ENCODE results near the gene HS3ST6.
"Not testable (repeated sequence)": the region's sequence is repeated elsewhere in the genome, so short reads cannot be mapped to it uniquely, and the experiment has no call there.

The HS3ST6 gene

DNA sequence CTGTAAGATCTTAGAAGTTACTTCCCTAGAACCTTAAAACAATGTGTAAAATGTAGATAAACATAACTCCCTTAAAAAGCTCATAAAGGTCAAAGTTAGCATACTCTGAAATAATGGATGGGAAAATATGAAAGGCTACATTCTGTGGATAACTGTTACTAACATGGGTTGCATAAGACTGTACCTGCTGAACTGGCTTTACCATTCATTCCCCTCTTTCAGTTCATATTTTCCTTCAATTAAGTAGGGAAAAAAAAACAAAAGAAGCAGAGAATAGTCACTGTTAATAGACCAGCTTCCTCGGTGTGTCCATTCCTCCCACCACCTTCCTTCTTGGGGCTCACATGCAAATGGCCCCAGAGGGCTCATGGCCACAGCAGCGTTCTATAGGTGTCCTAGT is 38.7 kb downstream of the HS3ST6 start:
- Histone ChIP-seq H3K4me2 (no peak overlapping the region), H3K9ac (no peak overlapping the region), H3K27ac (no peak overlapping the region), H4K20me1 (no peaks in the 10 kb centered on the region), H3K4me3 (no peak overlapping the region), H3K36me3 (no peaks in the 10 kb centered on the region), H3K4me1 (peaks cover 0 to 9% (median 0%) of the 10 kb centered on the region in 10 experiments; a peak in 4 of 20 replicates), H3K9me3 (replicated peaks in 1 of 11) (no peaks in the 10 kb centered on the region), H3K27me3 (no peaks in the 10 kb centered on the region)
- no peak for TF ChIP-seq Cebpa-rat (IDR thresholded peaks at IDR 0.05)

DNA sequence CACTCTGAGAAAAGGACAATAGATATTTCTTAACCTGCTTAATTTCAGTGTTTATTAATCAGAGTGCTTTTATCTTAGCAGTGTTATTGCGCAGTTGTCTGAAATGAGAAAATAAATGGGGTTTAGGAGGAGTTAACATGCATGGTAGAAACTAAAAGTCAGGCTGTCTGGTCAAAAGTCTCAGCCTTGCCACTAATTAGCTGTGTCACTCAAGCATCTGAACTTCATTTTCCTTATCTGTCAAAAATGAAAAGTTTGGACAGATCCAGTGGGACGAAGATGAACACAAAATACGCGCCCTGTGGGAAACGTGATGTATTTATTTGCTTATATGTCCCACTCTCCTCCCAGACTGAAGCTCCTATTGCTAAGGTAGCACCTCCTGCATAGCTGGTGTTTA is 40.0 kb downstream of the HS3ST6 start:
- Histone ChIP-seq H3K9me3 (replicated peaks in 1 of 11) (no peaks in the 10 kb centered on the region), H3K27ac (no peak overlapping the region), H4K20me1 (no peaks in the 10 kb centered on the region), H3K36me3 (no peaks in the 10 kb centered on the region), H3K4me2 (no peak overlapping the region), H3K4me1 (peaks cover 0 to 9% (median 0%) of the 10 kb centered on the region in 10 experiments; a peak in 4 of 20 replicates), H3K9ac (no peak overlapping the region), H3K4me3 (no peak overlapping the region), H3K27me3 (no peaks in the 10 kb centered on the region)
- TF ChIP-seq Cebpa-rat (IDR thresholded peaks at IDR 0.05), result no peak

DNA sequence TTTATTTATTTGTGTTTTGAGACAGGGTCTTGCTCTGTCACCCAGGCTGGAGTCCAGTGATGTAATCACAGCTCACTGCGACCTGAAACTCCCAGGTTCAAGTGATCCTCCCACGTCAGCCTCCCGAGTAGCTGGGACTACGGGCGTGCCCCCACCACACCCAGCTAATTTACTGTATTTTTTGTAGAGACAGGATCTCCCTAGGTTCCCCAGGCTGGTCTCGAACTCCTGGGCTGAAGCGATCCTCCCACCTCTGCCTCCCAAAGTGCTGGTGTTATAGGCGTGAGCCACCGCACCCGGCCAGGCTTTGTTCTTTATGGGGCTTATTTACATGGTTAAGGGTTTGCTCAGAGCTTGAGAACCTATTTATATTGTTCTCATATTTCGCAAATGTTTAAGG is 40.4 kb downstream of the HS3ST6 start:
- Histone ChIP-seq H3K9me3 (replicated peaks in 1 of 11) (no peaks in the 10 kb centered on the region), H3K4me1 (peaks cover 0 to 9% (median 0%) of the 10 kb centered on the region in 10 experiments; a peak in 4 of 20 replicates), H3K4me2 (no peak overlapping the region), H3K27ac (no peak overlapping the region), H3K9ac (no peak overlapping the region), H4K20me1 (no peaks in the 10 kb centered on the region), H3K27me3 (no peaks in the 10 kb centered on the region), H3K36me3 (no peaks in the 10 kb centered on the region), H3K4me3 (no peak overlapping the region)
- TF ChIP-seq Cebpa-rat (IDR thresholded peaks at IDR 0.05), result no peak

DNA sequence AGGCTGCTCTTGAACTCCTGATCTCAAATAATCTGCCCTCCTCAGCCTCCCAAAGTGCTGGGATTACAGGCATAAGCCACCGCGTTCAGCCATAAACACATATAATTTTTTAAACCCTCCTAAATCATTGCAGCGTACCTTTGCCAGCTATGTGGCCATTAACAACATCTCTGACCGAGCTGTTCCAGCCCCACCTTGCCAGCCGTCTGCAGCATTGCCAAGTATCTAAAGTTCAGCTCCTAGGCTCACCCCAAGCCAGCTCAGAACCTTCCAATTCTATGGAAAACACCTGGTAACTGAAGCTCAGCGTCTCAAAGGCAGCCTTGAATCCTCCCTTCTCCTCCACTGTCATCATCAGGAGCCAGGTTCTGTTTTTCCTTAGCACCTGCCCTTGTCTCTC is 41.1 kb downstream of the HS3ST6 start:
- Histone ChIP-seq H3K9me3 (replicated peaks in 1 of 11) (peaks cover 0 to 1% (median 0%) of the 10 kb centered on the region in 11 experiments; a peak in 2 of 22 replicates), H3K36me3 (no peaks in the 10 kb centered on the region), H3K27ac (no peak overlapping the region), H4K20me1 (no peaks in the 10 kb centered on the region), H3K4me2 (no peak overlapping the region), H3K4me1 (peaks cover 0 to 9% (median 0%) of the 10 kb centered on the region in 10 experiments; a peak in 4 of 20 replicates), H3K9ac (no peak overlapping the region; a peak in 1 of 22 replicates), H3K4me3 (no peak overlapping the region), H3K27me3 (no peaks in the 10 kb centered on the region)
- TF ChIP-seq Cebpa-rat (IDR thresholded peaks at IDR 0.05), result no peak

DNA sequence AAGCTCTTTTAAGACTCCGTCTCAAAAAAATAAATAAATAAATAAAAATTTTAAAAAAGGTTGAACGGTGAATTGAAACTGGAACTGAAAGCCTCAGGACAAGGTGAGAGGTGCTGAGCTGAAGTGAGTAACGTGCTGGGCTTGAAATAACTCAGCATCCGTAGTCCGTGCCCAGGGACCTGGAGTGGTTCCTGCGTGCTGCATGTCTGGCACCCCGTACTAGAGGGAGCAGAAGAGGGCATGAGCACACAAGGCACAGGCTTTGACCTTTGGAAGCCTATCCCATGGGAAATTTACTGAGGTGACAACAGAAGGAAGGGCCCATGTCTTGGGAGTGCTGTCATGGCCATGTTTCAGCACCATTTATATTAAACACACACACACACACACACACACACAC is 41.7 kb downstream of the HS3ST6 start:
- H3K4me3 ChIP-seq, result no peak overlapping the region
- no peak overlapping the region for H3K9ac ChIP-seq
- no peak overlapping the region for H3K27ac ChIP-seq
- no peaks in the 10 kb centered on the region for H3K27me3 ChIP-seq
- peaks cover 0 to 5% (median 0%) of the 10 kb centered on the region in 11 experiments; a peak in 3 of 22 replicates for H3K9me3 ChIP-seq (replicated peaks in 1 of 11)
- H4K20me1 ChIP-seq, result no peaks in the 10 kb centered on the region
- TF ChIP-seq Cebpa-rat (IDR thresholded peaks at IDR 0.05), result no peak
- no peak overlapping the region for H3K4me2 ChIP-seq
- H3K4me1 ChIP-seq, result peaks cover 0 to 9% (median 0%) of the 10 kb centered on the region in 10 experiments; a peak in 4 of 20 replicates
- H3K36me3 ChIP-seq, result no peaks in the 10 kb centered on the region

DNA sequence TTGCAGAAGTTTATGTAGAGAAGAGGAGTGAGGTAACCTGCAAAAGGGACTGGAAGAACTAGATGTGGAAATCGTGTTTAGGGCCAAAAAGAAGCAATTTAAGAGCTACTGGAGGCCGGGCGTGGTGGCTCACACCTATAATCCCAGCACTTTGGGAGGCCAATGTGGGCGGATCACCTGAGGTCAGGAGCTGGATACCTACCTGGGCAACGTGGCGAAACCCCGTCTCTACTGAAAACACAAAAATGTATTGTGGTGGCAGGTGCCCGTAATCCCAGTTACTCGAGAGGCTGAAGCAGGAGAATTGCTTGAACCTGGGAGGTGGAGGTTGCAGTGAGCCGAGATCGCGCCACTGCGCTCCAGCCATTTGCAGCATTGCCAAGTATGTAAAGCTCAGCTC is 42.1 kb downstream of the HS3ST6 start:
- H3K27me3 ChIP-seq; H3K9me3 ChIP-seq (replicated peaks in 1 of 11); H3K4me1 ChIP-seq; H3K27ac ChIP-seq; H3K9ac ChIP-seq; H3K36me3 ChIP-seq; H4K20me1 ChIP-seq; H3K4me2 ChIP-seq; H3K4me3 ChIP-seq: not testable (repeated sequence)

DNA sequence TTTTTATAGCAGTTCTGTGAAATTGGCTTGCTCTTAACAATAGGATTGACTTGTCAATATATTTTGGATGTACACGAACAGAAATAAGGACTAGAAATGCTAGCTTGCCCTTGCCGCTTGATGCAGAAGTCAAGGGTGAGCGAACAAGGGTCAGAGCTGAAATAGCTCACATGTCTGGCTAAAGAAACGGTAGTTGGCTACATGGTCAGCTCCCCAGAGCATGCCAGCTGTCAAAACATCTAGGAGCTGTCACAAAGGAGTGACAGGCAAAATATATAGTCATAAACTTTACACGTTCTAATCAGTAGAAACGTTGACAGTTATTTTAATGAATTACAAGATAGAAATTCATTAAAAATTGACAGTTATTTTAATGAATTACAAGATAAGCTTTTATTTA is 43.4 kb downstream of the HS3ST6 start:
- Histone ChIP-seq H3K9me3 (replicated peaks in 1 of 11) (peaks cover 0 to 5% (median 0%) of the 10 kb centered on the region in 11 experiments; a peak in 3 of 22 replicates), H3K36me3 (no peaks in the 10 kb centered on the region), H4K20me1 (no peaks in the 10 kb centered on the region), H3K4me2 (no peak overlapping the region; a peak in 1 of 22 replicates), H3K27ac (no peak overlapping the region), H3K4me1 (peaks cover 0 to 9% (median 0%) of the 10 kb centered on the region in 10 experiments; a peak in 4 of 20 replicates), H3K27me3 (no peaks in the 10 kb centered on the region), H3K9ac (no peak overlapping the region), H3K4me3 (no peak overlapping the region)
- TF ChIP-seq Cebpa-rat (IDR thresholded peaks at IDR 0.05), result no peak

DNA sequence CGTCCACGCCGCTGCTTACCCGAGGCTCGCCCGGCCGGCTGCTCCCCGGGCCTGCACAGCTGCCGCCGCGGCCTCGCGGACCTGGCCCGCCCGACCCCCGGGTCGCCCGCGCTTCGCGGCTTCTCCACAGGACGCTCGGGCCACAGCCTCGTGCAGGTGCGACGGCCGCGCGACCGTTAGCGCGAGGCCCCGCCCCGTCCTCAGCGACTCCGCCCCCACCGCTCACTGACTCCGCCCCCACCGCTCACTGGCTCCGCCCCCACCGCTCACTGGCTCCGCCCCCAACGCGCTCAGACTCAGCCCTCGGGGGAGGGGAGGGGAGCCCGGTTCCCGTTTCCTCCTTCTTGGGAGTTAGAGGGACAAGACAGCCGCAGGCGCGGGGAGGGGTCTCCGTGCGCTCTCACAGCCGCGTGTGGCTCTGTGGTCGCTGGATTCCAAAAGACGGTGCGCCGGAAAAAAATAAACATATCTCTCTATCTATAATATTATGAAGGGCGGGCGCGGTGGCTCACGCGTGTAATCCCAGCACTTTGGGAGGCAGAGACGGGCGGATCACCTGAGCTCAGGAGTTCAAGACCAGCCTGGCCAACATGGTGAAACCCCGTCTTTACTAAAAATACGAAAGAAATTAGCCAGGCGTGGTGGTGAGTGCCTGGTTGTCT is 46.1 kb downstream of the HS3ST6 start, which contains the start of gene MEIOB:
MEIOB (minus strand) TSS at position 191 of the 662 bp plus-strand sequence. CDS start 3,989 bp downstream, outside the sequence.
- H3K27me3 ChIP-seq, result no peaks in the 10 kb centered on the region
- H3K9me3 ChIP-seq (replicated peaks in 1 of 11), result peaks cover 0 to 5% (median 0%) of the 10 kb centered on the region in 11 experiments; a peak in 3 of 22 replicates
- no peak within 1 kb of the TSS for H3K27ac ChIP-seq
- H3K36me3 ChIP-seq, result no peaks in the 10 kb centered on the region
- no peak within 1 kb of the TSS for H3K4me2 ChIP-seq
- H4K20me1 ChIP-seq, result no peaks in the 10 kb centered on the region
- H3K4me3 ChIP-seq, result no peak within 1 kb of the TSS
- TF ChIP-seq Cebpa-rat (IDR thresholded peaks at IDR 0.05), result no peak
- no peak within 1 kb of the TSS for H3K9ac ChIP-seq
- peaks cover 0 to 9% (median 0%) of the 10 kb centered on the region in 10 experiments; a peak in 4 of 20 replicates for H3K4me1 ChIP-seq

DNA sequence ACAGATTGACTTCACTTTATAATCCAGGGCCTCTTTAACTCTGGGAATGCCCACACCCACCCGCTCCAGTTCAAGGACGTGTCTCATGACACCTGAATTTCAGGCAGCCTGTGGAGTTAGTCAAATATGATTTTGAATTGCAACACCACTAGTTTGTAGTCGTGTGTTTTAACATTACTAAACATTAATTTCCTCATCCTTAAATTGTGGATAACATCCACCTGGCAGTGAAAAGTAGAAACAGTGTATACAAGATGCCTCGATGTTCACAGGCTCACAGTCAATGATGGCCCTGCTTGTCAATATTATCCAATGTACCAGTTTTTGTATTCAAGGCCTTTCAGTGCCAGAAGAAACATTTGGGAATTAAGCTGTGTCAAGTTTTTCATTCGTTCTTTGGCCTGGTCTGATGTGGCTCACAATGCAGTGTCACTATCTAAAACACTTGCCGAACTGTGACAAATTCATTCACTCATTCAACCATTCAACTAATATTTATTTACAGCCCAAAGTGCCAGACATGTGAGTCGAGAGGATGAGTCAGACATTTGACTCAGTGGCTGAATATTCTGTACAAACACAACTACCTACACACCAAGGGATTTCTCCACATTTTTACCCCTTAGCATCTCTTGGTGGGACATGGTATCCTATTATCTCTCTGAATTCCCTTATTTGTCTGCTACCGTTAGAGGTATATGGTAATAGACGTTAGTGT is 47.7 kb downstream of the HS3ST6 start:
- H4K20me1 ChIP-seq, result no peaks in the 10 kb centered on the region
- H3K36me3 ChIP-seq, result no peaks in the 10 kb centered on the region
- peaks cover 0 to 9% (median 0%) of the 10 kb centered on the region in 10 experiments; a peak in 4 of 20 replicates for H3K4me1 ChIP-seq
- H3K27ac ChIP-seq, result no peak overlapping the region
- no peak for TF ChIP-seq Cebpa-rat (IDR thresholded peaks at IDR 0.05)
- H3K9me3 ChIP-seq (replicated peaks in 1 of 11), result peaks cover 0 to 5% (median 0%) of the 10 kb centered on the region in 11 experiments; a peak in 3 of 22 replicates
- no peak overlapping the region for H3K4me2 ChIP-seq
- H3K4me3 ChIP-seq, result no peak overlapping the region
- no peak overlapping the region; a peak in 1 of 22 replicates for H3K9ac ChIP-seq
- H3K27me3 ChIP-seq, result no peaks in the 10 kb centered on the region
